HEK293 (cell line): ENCODE results near the gene PKHD1.

ENCODE experiments used
- CTCF ChIA-PET: fragments of 350-600 bp; formaldehyde crosslinking; extraction: SDS; loops from one replicate; lab custom pipeline; 2021; ENCODE audit warnings: antibody characterized with exemption; lab: Yijun Ruan, JAX
- POLR2A ChIA-PET: fragments of 300-600 bp; formaldehyde crosslinking; extraction: SDS; loops from one replicate; lab custom pipeline; 2020; ENCODE audit warnings: antibody characterized with exemption, inconsistent platforms; lab: Yijun Ruan, JAX
- H3K27ac ChIP-seq: fragments of 200-500 bp; sonication (Bioruptor generic); 2 replicates; pipeline ENCODE4 v1.5.1; 2014; ENCODE audit warnings: low read depth, low read length, control low read depth, inconsistent platforms; ENCODE audit errors: extremely low read depth
- H3K36me3 ChIP-seq, 2 experiments: fragments of 200-500 bp in 1 of 2; sonication (Bioruptor generic) in 1 of 2; 1 replicate in 1 of 2; 2 replicates in 1 of 2; pipeline ENCODE4 v1.5.1; 2014 to 2017; ENCODE audit warnings: inconsistent platforms in 2 of 2, low read length in 2 of 2; ENCODE audit not compliant: control insufficient read depth in 2 of 2, insufficient read depth in 1 of 2
- H3K4me1 ChIP-seq: fragments of 200-500 bp; sonication (Bioruptor generic); 2 replicates; pipeline ENCODE4 v1.5.1; 2014; ENCODE audit warnings: mild to moderate bottlenecking, low read length, inconsistent platforms; ENCODE audit not compliant: control insufficient read depth, insufficient read depth
- H3K4me3 ChIP-seq: 2 replicates; pipeline ENCODE4 v1.5.1; 2011; ENCODE audit warnings: low read depth, mild to moderate bottlenecking, control low read depth, low read length, moderate library complexity
- H3K9me3 ChIP-seq: fragments of 200-500 bp; sonication (Bioruptor generic); 2 replicates; pipeline ENCODE4 v1.5.1; 2014; ENCODE audit warnings: low read depth, low read length, inconsistent platforms; ENCODE audit not compliant: control insufficient read depth, insufficient read depth
- CTCF ChIP-seq: fragments of 450-650 bp; formaldehyde crosslinking; IDR thresholded peaks from 2 replicates; pipeline ENCODE4 v1.5.1; 2016; ENCODE audit warnings: missing biosample characterization, missing genetic modification characterization
- ZFP41 ChIP-seq: fragments of 450-650 bp; formaldehyde crosslinking; IDR thresholded peaks from 2 replicates; pipeline ENCODE4 v1.5.1; 2016; ENCODE audit warnings: missing biosample characterization, missing genetic modification characterization, borderline replicate concordance
- ZNF155 ChIP-seq: fragments of 450-650 bp; formaldehyde crosslinking; IDR thresholded peaks from 2 replicates; pipeline ENCODE4 v1.5.1; 2016; ENCODE audit warnings: missing biosample characterization, missing genetic modification characterization
- ZNF174 ChIP-seq: fragments of 450-650 bp; formaldehyde crosslinking; IDR thresholded peaks from 2 replicates; pipeline ENCODE4 v1.5.0; 2017; ENCODE audit warnings: missing biosample characterization, mild to moderate bottlenecking, missing genetic modification characterization
- ZNF221 ChIP-seq: fragments of 450-650 bp; formaldehyde crosslinking; IDR thresholded peaks from 2 replicates; pipeline ENCODE4 v1.5.1; 2017; ENCODE audit warnings: missing biosample characterization, missing genetic modification characterization, borderline replicate concordance
- ZNF223 ChIP-seq: fragments of 450-650 bp; formaldehyde crosslinking; IDR thresholded peaks from 2 replicates; pipeline ENCODE4 v1.5.1; 2016; ENCODE audit warnings: missing biosample characterization, missing genetic modification characterization
- ZNF366 ChIP-seq: fragments of 450-650 bp; formaldehyde crosslinking; conservative IDR thresholded peaks from 2 replicates; pipeline ENCODE4 v1.5.1; 2016; ENCODE audit warnings: missing biosample characterization, missing genetic modification characterization
- ZNF398 ChIP-seq: fragments of 450-650 bp; formaldehyde crosslinking; IDR thresholded peaks from 2 replicates; pipeline ENCODE4 v1.5.1; 2017; ENCODE audit warnings: missing biosample characterization, missing genetic modification characterization
- ZNF580 ChIP-seq: fragments of 450-650 bp; formaldehyde crosslinking; IDR thresholded peaks from 2 replicates; pipeline ENCODE4 v1.5.1; 2016; ENCODE audit warnings: missing biosample characterization, missing genetic modification characterization
- ZNF600 ChIP-seq: fragments of 450-650 bp; formaldehyde crosslinking; IDR thresholded peaks from 2 replicates; pipeline ENCODE4 v1.5.1; 2016; ENCODE audit warnings: missing biosample characterization, missing genetic modification characterization
- ZNF654 ChIP-seq: fragments of 450-650 bp; formaldehyde crosslinking; IDR thresholded peaks from 2 replicates; pipeline ENCODE4 v1.5.1; 2016; ENCODE audit warnings: low read depth, missing biosample characterization, missing genetic modification characterization
- ZNF664 ChIP-seq: fragments of 450-650 bp; formaldehyde crosslinking; IDR thresholded peaks from 2 replicates; pipeline ENCODE4 v1.5.1; 2016; ENCODE audit warnings: missing biosample characterization, missing genetic modification characterization

Gene PKHD1

GRCh38 chr6:51765230-51765629 is 322.2 kb downstream of the PKHD1 start:
- Histone ChIP-seq H3K36me3 (no peaks in the 10 kb centered on the region), H3K27ac (no peak overlapping the region), H3K4me3 (no peak overlapping the region), H3K9me3 (no peaks in the 10 kb centered on the region), H3K4me1 (no peaks in the 10 kb centered on the region)
- TF ChIP-seq ZNF366 (tag by site-specific recombination), result no peak
- POLR2A ChIA-PET, result no interaction called here
- CTCF ChIA-PET, result interaction anchor here (1.2 kb wide), 1 partner anchor 12 kb away, joined by 6 read pairs; no protein-coding TSS in a partner anchor

- no peaks in the 10 kb centered on the region for H3K36me3 ChIP-seq
- no peak overlapping the region for H3K4me3 ChIP-seq
- TF ChIP-seq ZNF600 (tag by site-specific recombination) (no peak), ZNF654 (tag by site-specific recombination) (peak; percentile 42)
- no peaks in the 10 kb centered on the region for H3K4me1 ChIP-seq
- H3K27ac ChIP-seq, result no peak overlapping the region
- POLR2A ChIA-PET, result no interaction called here
- CTCF ChIA-PET, result interaction anchor here (0.5 to 4.5 kb wide), 22 partner anchors 9 to 940 kb away, joined by 3 to 39 read pairs (median 3); partner anchors contain the start of gene TFAP2B
- no peaks in the 10 kb centered on the region for H3K9me3 ChIP-seq
These were observed 333.8 kb downstream of the PKHD1 start for GRCh38 chr6:51753635-51754034.

GRCh38 chr6:51743999-51744398 is 343.4 kb downstream of the PKHD1 start:
- ChIA-PET POLR2A (no interaction called here), CTCF (interaction anchor here (5.6 kb wide), 1 partner anchor 10 kb away, joined by 39 read pairs; no protein-coding TSS in a partner anchor)
- no peak for TF ChIP-seq ZNF580 (tag by site-specific recombination)
- Histone ChIP-seq H3K4me1 (no peaks in the 10 kb centered on the region), H3K4me3 (no peak overlapping the region), H3K27ac (no peak overlapping the region), H3K36me3 (no peaks in the 10 kb centered on the region), H3K9me3 (no peaks in the 10 kb centered on the region)

- Histone ChIP-seq H3K4me3 (no peak overlapping the region), H3K27ac (no peak overlapping the region), H3K4me1 (no peaks in the 10 kb centered on the region), H3K36me3 (no peaks in the 10 kb centered on the region), H3K9me3 (no peaks in the 10 kb centered on the region)
- ChIA-PET POLR2A (no interaction called here), CTCF (interaction anchor here (1.4 to 5.6 kb wide), 2 partner anchors 9 to 13 kb away, joined by 3 to 39 read pairs; no protein-coding TSS in a partner anchor)
- TF ChIP-seq CTCF (tag by site-specific recombination) (no peak), ZNF664 (tag by site-specific recombination) (no peak), ZFP41 (tag by site-specific recombination) (no peak), ZNF174 (tag by site-specific recombination) (no peak), ZNF221 (tag by site-specific recombination) (no peak), ZNF580 (tag by site-specific recombination) (no peak), ZNF223 (no peak), ZNF155 (no peak), ZNF398 (tag by site-specific recombination) (no peak)
These were observed 346.8 kb downstream of the PKHD1 start for GRCh38 chr6:51740658-51741057.
